ENCODE results near the gene DOC2B.

DNA sequence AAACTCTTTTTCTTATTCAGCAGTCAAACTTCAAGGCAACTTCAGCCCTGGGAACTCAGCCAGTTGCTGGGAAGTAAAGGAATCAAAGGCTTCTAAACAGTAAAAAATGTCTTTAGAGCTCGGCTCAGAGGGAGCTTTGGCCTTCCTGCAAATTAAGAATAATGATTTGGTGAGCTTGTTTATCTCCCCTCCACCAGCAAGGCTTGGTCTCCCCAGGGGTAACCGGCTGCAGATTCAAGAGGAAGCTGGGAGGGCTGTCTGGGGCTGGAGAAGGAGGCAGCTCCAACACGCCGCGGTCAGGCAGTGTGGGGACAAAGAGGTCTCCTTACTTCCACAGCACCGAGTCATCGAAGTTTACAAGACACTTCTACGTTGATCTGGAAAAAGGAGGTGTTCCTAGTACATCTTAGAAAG, 17.7 kb upstream of the DOC2B start:
- TF ChIP-seq CTCF (conservative IDR thresholded peaks at IDR 0.05; ENCODE audit: low read depth in 2 of 2) (no peak), EZH2phosphoT487 (IDR thresholded peaks at IDR 0.05; ENCODE audit: unreplicated experiment) (no peak), EZH2 (IDR thresholded peaks at IDR 0.05; ENCODE audit: low read depth, unreplicated experiment) (no peak), POLR2AphosphoS5 (IDR thresholded peaks at IDR 0.05; ENCODE audit: low read depth) (no peak), CREB1 (CRISPR knock-in tag; IDR thresholded peaks at IDR 0.05; ENCODE audit: low read depth) (no peak), STAT1 (IDR thresholded peaks at IDR 0.05; ENCODE audit: unreplicated experiment) (no peak)
- TF ChIP-seq, protein P1, sequence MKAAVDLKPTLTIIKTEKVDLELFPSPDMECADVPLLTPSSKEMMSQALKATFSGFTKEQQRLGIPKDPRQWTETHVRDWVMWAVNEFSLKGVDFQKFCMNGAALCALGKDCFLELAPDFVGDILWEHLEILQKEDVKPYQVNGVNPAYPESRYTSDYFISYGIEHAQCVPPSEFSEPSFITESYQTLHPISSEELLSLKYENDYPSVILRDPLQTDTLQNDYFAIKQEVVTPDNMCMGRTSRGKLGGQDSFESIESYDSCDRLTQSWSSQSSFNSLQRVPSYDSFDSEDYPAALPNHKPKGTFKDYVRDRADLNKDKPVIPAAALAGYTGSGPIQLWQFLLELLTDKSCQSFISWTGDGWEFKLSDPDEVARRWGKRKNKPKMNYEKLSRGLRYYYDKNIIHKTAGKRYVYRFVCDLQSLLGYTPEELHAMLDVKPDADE (IDR thresholded peaks at IDR 0.05) = no peak
- TF ChIP-seq, protein P2, sequence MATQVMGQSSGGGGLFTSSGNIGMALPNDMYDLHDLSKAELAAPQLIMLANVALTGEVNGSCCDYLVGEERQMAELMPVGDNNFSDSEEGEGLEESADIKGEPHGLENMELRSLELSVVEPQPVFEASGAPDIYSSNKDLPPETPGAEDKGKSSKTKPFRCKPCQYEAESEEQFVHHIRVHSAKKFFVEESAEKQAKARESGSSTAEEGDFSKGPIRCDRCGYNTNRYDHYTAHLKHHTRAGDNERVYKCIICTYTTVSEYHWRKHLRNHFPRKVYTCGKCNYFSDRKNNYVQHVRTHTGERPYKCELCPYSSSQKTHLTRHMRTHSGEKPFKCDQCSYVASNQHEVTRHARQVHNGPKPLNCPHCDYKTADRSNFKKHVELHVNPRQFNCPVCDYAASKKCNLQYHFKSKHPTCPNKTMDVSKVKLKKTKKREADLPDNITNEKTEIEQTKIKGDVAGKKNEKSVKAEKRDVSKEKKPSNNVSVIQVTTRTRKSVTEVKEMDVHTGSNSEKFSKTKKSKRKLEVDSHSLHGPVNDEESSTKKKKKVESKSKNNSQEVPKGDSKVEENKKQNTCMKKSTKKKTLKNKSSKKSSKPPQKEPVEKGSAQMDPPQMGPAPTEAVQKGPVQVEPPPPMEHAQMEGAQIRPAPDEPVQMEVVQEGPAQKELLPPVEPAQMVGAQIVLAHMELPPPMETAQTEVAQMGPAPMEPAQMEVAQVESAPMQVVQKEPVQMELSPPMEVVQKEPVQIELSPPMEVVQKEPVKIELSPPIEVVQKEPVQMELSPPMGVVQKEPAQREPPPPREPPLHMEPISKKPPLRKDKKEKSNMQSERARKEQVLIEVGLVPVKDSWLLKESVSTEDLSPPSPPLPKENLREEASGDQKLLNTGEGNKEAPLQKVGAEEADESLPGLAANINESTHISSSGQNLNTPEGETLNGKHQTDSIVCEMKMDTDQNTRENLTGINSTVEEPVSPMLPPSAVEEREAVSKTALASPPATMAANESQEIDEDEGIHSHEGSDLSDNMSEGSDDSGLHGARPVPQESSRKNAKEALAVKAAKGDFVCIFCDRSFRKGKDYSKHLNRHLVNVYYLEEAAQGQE (IDR thresholded peaks at IDR 0.05; ENCODE audit: unreplicated experiment) = no peak

All from GM23338 (cell line).